HEK293 (cell line): Measurements from ENCODE around the gene KRTAP19-2.

Source experiments
- CTCF ChIA-PET: fragments of 350-600 bp; formaldehyde crosslinking; extraction: SDS; loops from one replicate; lab custom pipeline; 2021; ENCODE audit warnings: antibody characterized with exemption; lab: Yijun Ruan, JAX
- POLR2A ChIA-PET: fragments of 300-600 bp; formaldehyde crosslinking; extraction: SDS; loops from one replicate; lab custom pipeline; 2020; ENCODE audit warnings: antibody characterized with exemption, inconsistent platforms; lab: Yijun Ruan, JAX
- H3K27ac ChIP-seq: fragments of 200-500 bp; sonication (Bioruptor generic); 2 replicates; pipeline ENCODE4 v1.5.1; 2014; ENCODE audit warnings: low read depth, low read length, control low read depth, inconsistent platforms; ENCODE audit errors: extremely low read depth
- H3K36me3 ChIP-seq, 2 experiments: fragments of 200-500 bp in 1 of 2; sonication (Bioruptor generic) in 1 of 2; 1 replicate in 1 of 2; 2 replicates in 1 of 2; pipeline ENCODE4 v1.5.1; 2014 to 2017; ENCODE audit warnings: inconsistent platforms in 2 of 2, low read length in 2 of 2; ENCODE audit not compliant: control insufficient read depth in 2 of 2, insufficient read depth in 1 of 2
- H3K4me1 ChIP-seq: fragments of 200-500 bp; sonication (Bioruptor generic); 2 replicates; pipeline ENCODE4 v1.5.1; 2014; ENCODE audit warnings: mild to moderate bottlenecking, low read length, inconsistent platforms; ENCODE audit not compliant: control insufficient read depth, insufficient read depth
- H3K4me3 ChIP-seq: 2 replicates; pipeline ENCODE4 v1.5.1; 2011; ENCODE audit warnings: low read depth, mild to moderate bottlenecking, control low read depth, low read length, moderate library complexity
- H3K9me3 ChIP-seq: fragments of 200-500 bp; sonication (Bioruptor generic); 2 replicates; pipeline ENCODE4 v1.5.1; 2014; ENCODE audit warnings: low read depth, low read length, inconsistent platforms; ENCODE audit not compliant: control insufficient read depth, insufficient read depth
- HOXC10 ChIP-seq: sonication (generic); formaldehyde crosslinking; IDR thresholded peaks from 2 replicates; pipeline ENCODE4 v1.8.1; 2023; ENCODE audit warnings: mild to moderate bottlenecking, missing genetic modification reagents
- KLF1 ChIP-seq: fragments of 450-650 bp; formaldehyde crosslinking; IDR thresholded peaks from 2 replicates; pipeline ENCODE4 v1.5.1; 2016; ENCODE audit warnings: missing biosample characterization, missing genetic modification characterization
- KLF10 ChIP-seq: fragments of 450-650 bp; IDR thresholded peaks from 2 replicates; pipeline ENCODE4 v1.5.1; 2018; ENCODE audit warnings: missing biosample characterization, mild to moderate bottlenecking, missing genetic modification characterization
- KLF7 ChIP-seq: fragments of 450-650 bp; formaldehyde crosslinking; IDR thresholded peaks from 2 replicates; pipeline ENCODE4 v1.5.1; 2016; ENCODE audit warnings: missing biosample characterization, missing genetic modification characterization, borderline replicate concordance
- MEIS1 ChIP-seq: sonication (generic); formaldehyde crosslinking; IDR thresholded peaks from 2 replicates; pipeline ENCODE4 v1.8.1; 2022; ENCODE audit warnings: missing genetic modification reagents, mild to moderate bottlenecking, borderline replicate concordance
- PRDM1 ChIP-seq: fragments of 450-650 bp; formaldehyde crosslinking; IDR thresholded peaks from 2 replicates; pipeline ENCODE4; 2016; ENCODE audit warnings: missing biosample characterization, missing genetic modification characterization
- TCF7L2 ChIP-seq: IDR thresholded peaks from 2 replicates; pipeline ENCODE4 v1.6.1; 2011; ENCODE audit warnings: low read depth, mild to moderate bottlenecking, inconsistent platforms, low read length, moderate library complexity, borderline replicate concordance
- WT1 ChIP-seq: fragments of 450-650 bp; formaldehyde crosslinking; IDR thresholded peaks from 2 replicates; pipeline ENCODE4 v1.5.1; 2016; ENCODE audit warnings: missing biosample characterization, missing genetic modification characterization
- YY2 ChIP-seq: fragments of 450-650 bp; formaldehyde crosslinking; IDR thresholded peaks from 2 replicates; pipeline ENCODE4 v1.5.1; 2016; ENCODE audit warnings: missing biosample characterization, missing genetic modification characterization
- ZNF132 ChIP-seq: fragments of 450-650 bp; formaldehyde crosslinking; IDR thresholded peaks from 2 replicates; pipeline ENCODE4 v1.5.1; 2017; ENCODE audit warnings: missing biosample characterization, missing genetic modification characterization, borderline replicate concordance
- ZNF16 ChIP-seq: fragments of 450-650 bp; formaldehyde crosslinking; IDR thresholded peaks from 2 replicates; pipeline ENCODE4 v1.5.1; 2016; ENCODE audit warnings: low read depth, missing biosample characterization, missing genetic modification characterization
- ZNF214 ChIP-seq: fragments of 450-650 bp; formaldehyde crosslinking; IDR thresholded peaks from 2 replicates; pipeline ENCODE4 v1.5.1; 2017; ENCODE audit warnings: missing biosample characterization, mild to moderate bottlenecking, missing genetic modification characterization, borderline replicate concordance
- ZNF292 ChIP-seq: fragments of 450-650 bp; formaldehyde crosslinking; IDR thresholded peaks from 2 replicates; pipeline ENCODE4 v1.5.1; 2016; ENCODE audit warnings: low read depth, missing biosample characterization, missing genetic modification characterization, borderline replicate concordance
- ZNF341 ChIP-seq: fragments of 450-650 bp; formaldehyde crosslinking; IDR thresholded peaks from 2 replicates; pipeline ENCODE4; 2016; ENCODE audit warnings: low read depth, missing biosample characterization, missing genetic modification characterization
- ZNF391 ChIP-seq: fragments of 450-650 bp; formaldehyde crosslinking; IDR thresholded peaks from 2 replicates; pipeline ENCODE4 v1.5.1; 2016; ENCODE audit warnings: low read depth, missing biosample characterization, missing genetic modification characterization, borderline replicate concordance
- ZNF513 ChIP-seq: fragments of 450-650 bp; IDR thresholded peaks from 2 replicates; pipeline ENCODE4 v1.5.1; 2018; ENCODE audit warnings: missing biosample characterization, missing genetic modification characterization
- ZNF558 ChIP-seq: fragments of 450-650 bp; formaldehyde crosslinking; IDR thresholded peaks from 2 replicates; pipeline ENCODE4 v1.5.1; 2016; ENCODE audit warnings: missing biosample characterization, missing genetic modification characterization
- ZNF580 ChIP-seq: fragments of 450-650 bp; formaldehyde crosslinking; IDR thresholded peaks from 2 replicates; pipeline ENCODE4 v1.5.1; 2016; ENCODE audit warnings: missing biosample characterization, missing genetic modification characterization
- ZNF629 ChIP-seq: fragments of 450-650 bp; formaldehyde crosslinking; IDR thresholded peaks from 2 replicates; pipeline ENCODE4 v1.5.1; 2017; ENCODE audit warnings: missing biosample characterization, missing genetic modification characterization
- ZNF792 ChIP-seq: fragments of 450-650 bp; formaldehyde crosslinking; IDR thresholded peaks from 2 replicates; pipeline ENCODE4 v1.5.1; 2016; ENCODE audit warnings: missing biosample characterization, missing genetic modification characterization
- TF ChIP-seq, protein P1 (sequence below): fragments of 450-650 bp; formaldehyde crosslinking; IDR thresholded peaks from 2 replicates; pipeline ENCODE4 v1.5.1; 2016; ENCODE audit warnings: missing biosample characterization, missing genetic modification characterization

Gene KRTAP19-2

DNA sequence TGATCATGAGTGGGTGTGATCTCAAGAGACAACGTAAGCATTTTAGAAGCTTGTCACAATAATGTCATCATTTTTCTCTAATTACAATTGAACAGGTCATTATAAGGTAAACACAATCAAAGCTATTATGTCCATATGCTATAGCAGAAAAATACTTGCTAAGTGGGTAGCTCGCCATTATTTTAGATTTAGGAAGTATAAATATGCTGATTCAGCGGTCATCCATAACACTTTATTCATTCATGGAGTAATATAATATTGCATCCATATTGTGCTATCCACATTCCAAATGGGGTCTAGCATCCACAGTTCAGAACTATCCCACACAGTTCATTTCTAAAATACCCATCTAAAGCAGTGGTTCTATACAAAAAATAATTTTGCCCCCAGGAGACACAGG lies 38.7 kb downstream of the KRTAP19-2 start (continued):
- no peak for TF ChIP-seq ZNF513 (tag by site-specific recombination)

DNA sequence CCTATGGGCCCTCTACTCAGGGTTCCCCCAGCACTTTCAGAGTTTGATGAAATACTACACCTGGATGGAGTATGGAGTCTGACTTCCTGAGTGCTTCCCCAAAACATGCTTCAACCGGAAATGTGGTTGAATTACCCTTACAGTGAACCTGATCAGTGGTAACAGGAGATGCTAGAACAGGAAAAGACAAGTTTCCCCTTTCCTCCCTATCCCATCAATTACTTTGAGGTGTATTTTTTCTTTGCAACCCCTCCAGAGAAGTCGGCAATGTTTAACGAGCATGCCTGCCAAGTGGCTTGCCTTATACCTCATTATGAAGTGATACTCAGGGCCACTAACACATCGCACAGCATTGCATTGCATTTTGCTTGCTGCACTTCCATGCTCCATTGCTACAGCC lies 40.2 kb downstream of the KRTAP19-2 start:
- no peaks in the 10 kb centered on the region for H3K4me1 ChIP-seq
- TF ChIP-seq ZNF16 (tag by site-specific recombination) (no peak), ZNF558 (tag by site-specific recombination) (no peak), ZNF792 (tag by site-specific recombination) (no peak), ZNF580 (no peak), ZNF391 (tag by site-specific recombination) (no peak), ZNF629 (tag by site-specific recombination) (no peak), KLF10 (no peak), KLF1 (tag by site-specific recombination) (no peak), WT1 (tag by site-specific recombination) (no peak), ZNF292 (tag by site-specific recombination) (no peak), ZNF214 (tag by site-specific recombination) (no peak), TCF7L2 (no peak), MEIS1 (CRISPR knock-in tag) (no peak), YY2 (tag by site-specific recombination) (no peak)
- TF ChIP-seq, protein P1, sequence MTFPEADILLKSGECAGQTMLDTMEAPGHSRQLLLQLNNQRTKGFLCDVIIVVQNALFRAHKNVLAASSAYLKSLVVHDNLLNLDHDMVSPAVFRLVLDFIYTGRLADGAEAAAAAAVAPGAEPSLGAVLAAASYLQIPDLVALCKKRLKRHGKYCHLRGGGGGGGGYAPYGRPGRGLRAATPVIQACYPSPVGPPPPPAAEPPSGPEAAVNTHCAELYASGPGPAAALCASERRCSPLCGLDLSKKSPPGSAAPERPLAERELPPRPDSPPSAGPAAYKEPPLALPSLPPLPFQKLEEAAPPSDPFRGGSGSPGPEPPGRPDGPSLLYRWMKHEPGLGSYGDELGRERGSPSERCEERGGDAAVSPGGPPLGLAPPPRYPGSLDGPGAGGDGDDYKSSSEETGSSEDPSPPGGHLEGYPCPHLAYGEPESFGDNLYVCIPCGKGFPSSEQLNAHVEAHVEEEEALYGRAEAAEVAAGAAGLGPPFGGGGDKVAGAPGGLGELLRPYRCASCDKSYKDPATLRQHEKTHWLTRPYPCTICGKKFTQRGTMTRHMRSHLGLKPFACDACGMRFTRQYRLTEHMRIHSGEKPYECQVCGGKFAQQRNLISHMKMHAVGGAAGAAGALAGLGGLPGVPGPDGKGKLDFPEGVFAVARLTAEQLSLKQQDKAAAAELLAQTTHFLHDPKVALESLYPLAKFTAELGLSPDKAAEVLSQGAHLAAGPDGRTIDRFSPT (tag by site-specific recombination), result no peak
- TF ChIP-seq, all 188 proteins: peak for 0
- ChIA-PET CTCF (no interaction called here), POLR2A (no interaction called here)
- Histone ChIP-seq H3K27ac (no peak overlapping the region), H3K36me3 (no peaks in the 10 kb centered on the region), H3K4me3 (no peak overlapping the region), H3K9me3 (no peaks in the 10 kb centered on the region)

GRCh38 chr21:30444204-30444603 lies 43.0 kb downstream of the KRTAP19-2 start:
- Histone ChIP-seq H3K4me1 (no peaks in the 10 kb centered on the region), H3K9me3 (no peaks in the 10 kb centered on the region), H3K4me3 (no peak overlapping the region), H3K27ac (no peak overlapping the region), H3K36me3 (no peaks in the 10 kb centered on the region)
- TF ChIP-seq ZNF341 (tag by site-specific recombination) (no peak), HOXC10 (no peak), PRDM1 (tag by site-specific recombination) (no peak), YY2 (tag by site-specific recombination) (no peak), MEIS1 (CRISPR knock-in tag) (no peak), ZNF132 (tag by site-specific recombination) (no peak), KLF7 (tag by site-specific recombination) (no peak)
- ChIA-PET CTCF (interaction anchor here (0.8 to 2.2 kb wide), 7 partner anchors 10 to 643 kb away, joined by 3 to 12 read pairs (median 4); no protein-coding TSS in a partner anchor), POLR2A (no interaction called here)
